SK-N-SH (cell line): ENCODE results near the gene GLT8D1. TPM values are rescaled to one million over a fixed set of nuclear protein-coding genes. Genes with fewer than 3 reads are reported as not detected.

Experiments
- CTCF ChIA-PET: fragments of 300-600, 350-600 bp; formaldehyde crosslinking; extraction: SDS; loops from one replicate; lab custom pipeline; 2021; lab: Yijun Ruan, JAX
- POLR2A ChIA-PET: fragments of 350-600 bp; sonication (Branson Sonifier 250); formaldehyde crosslinking; extraction: SDS; loops from one replicate; lab custom pipeline; 2020; ENCODE audit warnings: antibody characterized with exemption, inconsistent platforms; lab: Yijun Ruan, JAX
- DNase-seq: peaks from one replicate; pipeline ENCODE4 v3.0.0; 2012
- H2AFZ ChIP-seq: fragments of 200-600 bp; sonication (generic); 2 replicates; pipeline ENCODE4 v1.8.1; 2016; ENCODE audit warnings: antibody characterized with exemption, mild to moderate bottlenecking, low read depth
- H3F3A ChIP-seq: fragments of 200-600 bp; sonication (generic); replicated peaks from 2 replicates; pipeline ENCODE3; 2016; ENCODE audit warnings: antibody characterized with exemption, mild to moderate bottlenecking; ENCODE audit not compliant: insufficient read depth
- H3K27ac ChIP-seq, 2 experiments: fragments of 200-500 bp in 1 of 2; fragments of 200-600 bp in 1 of 2; sonication (Bioruptor generic) in 1 of 2; sonication (generic), shearing (Covaris generic) in 1 of 2; 2 replicates each; pipeline versions ENCODE4 v1.5.1 to v1.6.1; 2014 to 2016; ENCODE audit warnings: low read depth in 2 of 2, inconsistent platforms in 1 of 2, low read length in 1 of 2, mild to moderate bottlenecking in 1 of 2, mixed read lengths in 1 of 2
- H3K27me3 ChIP-seq: fragments of 200-600 bp; sonication (generic), shearing (Covaris generic); 2 replicates; pipeline ENCODE4 v1.6.1; 2016; ENCODE audit warnings: mixed run types; ENCODE audit not compliant: insufficient read depth
- H3K36me3 ChIP-seq, 2 experiments: fragments of 200-500 bp in 1 of 2; fragments of 200-600 bp in 1 of 2; sonication (Bioruptor generic) in 1 of 2; sonication (generic) in 1 of 2; replicated peaks in 1 of 2; 2 replicates each; pipeline versions ENCODE3 to v1.5.1; 2014 to 2016; ENCODE audit warnings: low read length in 1 of 2, mild to moderate bottlenecking in 1 of 2; ENCODE audit not compliant: insufficient read depth in 2 of 2, control insufficient read depth in 1 of 2
- H3K4me1 ChIP-seq, 2 experiments: fragments of 200-500 bp in 1 of 2; fragments of 200-600 bp in 1 of 2; sonication (Bioruptor generic) in 1 of 2; sonication (generic), shearing (Covaris generic) in 1 of 2; 2 replicates each; pipeline versions ENCODE4 v1.5.1 to v1.6.1; 2014 to 2016; ENCODE audit warnings: low read depth in 1 of 2, low read length in 1 of 2, mixed run types in 1 of 2; ENCODE audit not compliant: insufficient read depth in 2 of 2, control insufficient read depth in 1 of 2
- H3K4me2 ChIP-seq: fragments of 200-600 bp; sonication (generic), shearing (Covaris generic); 2 replicates; pipeline ENCODE4 v1.6.1; 2017; ENCODE audit warnings: mixed run types
- H3K4me3 ChIP-seq, 2 experiments: fragments of 200-500 bp in 1 of 2; fragments of 200-600 bp in 1 of 2; sonication (Bioruptor generic) in 1 of 2; sonication (generic), shearing (Covaris generic) in 1 of 2; 2 replicates each; pipeline versions ENCODE4 v1.5.1 to v1.8.1; 2014 to 2016; ENCODE audit warnings: low read depth in 2 of 2, inconsistent platforms in 1 of 2, low read length in 1 of 2, mild to moderate bottlenecking in 1 of 2, mixed read lengths in 1 of 2, moderate library complexity in 1 of 2
- H3K79me2 ChIP-seq: fragments of 200-600 bp; sonication (generic); 2 replicates; pipeline ENCODE4 v1.8.1; 2017; ENCODE audit warnings: mild to moderate bottlenecking; ENCODE audit not compliant: insufficient read depth
- H3K9ac ChIP-seq: fragments of 200-600 bp; sonication (generic); 2 replicates; pipeline ENCODE4 v1.6.1; 2017; ENCODE audit warnings: mixed run types
- H3K9me2 ChIP-seq: fragments of 200-600 bp; sonication (generic); 2 replicates; pipeline ENCODE4 v1.6.1; 2017; ENCODE audit warnings: mixed run types
- H3K9me3 ChIP-seq: fragments of 200-600 bp; sonication (generic); 2 replicates; pipeline ENCODE4 v1.6.1; 2017; ENCODE audit warnings: mixed run types, mild to moderate bottlenecking, moderate library complexity
- H4K20me1 ChIP-seq: fragments of 200-600 bp; sonication (generic); 2 replicates; pipeline ENCODE4 v1.6.1; 2017; ENCODE audit warnings: mild to moderate bottlenecking, mixed run types; ENCODE audit not compliant: insufficient read depth
- CHD2 ChIP-seq: fragments of 150-350 bp; IDR thresholded peaks from 2 replicates; pipeline ENCODE4 v1.6.1; 2018; ENCODE audit warnings: low read length; ENCODE audit not compliant: partially characterized antibody
- ELF1 ChIP-seq: IDR thresholded peaks from 2 replicates; pipeline ENCODE4 v1.4.0; 2012
- EP300 ChIP-seq, 2 experiments: IDR thresholded peaks; 2 replicates each; pipeline versions ENCODE4 v1.4.0 to v1.6.1; 2012; ENCODE audit warnings: borderline replicate concordance in 1 of 2, low read depth in 1 of 2, low read length in 1 of 2
- EZH2phosphoT487 ChIP-seq: fragments of 200-600 bp; sonication (generic); IDR thresholded peaks from 2 replicates; pipeline ENCODE4 v1.6.1; 2017; ENCODE audit warnings: low read depth, mixed run types, mild to moderate bottlenecking, antibody characterized with exemption, moderate library complexity, borderline replicate concordance
- FOSL2 ChIP-seq: IDR thresholded peaks from 2 replicates; pipeline ENCODE4 v1.4.0; 2012; ENCODE audit warnings: low read depth, mild to moderate bottlenecking, moderate library complexity, borderline replicate concordance
- GABPA ChIP-seq: IDR thresholded peaks from 2 replicates; pipeline ENCODE4 v1.4.0; 2012; ENCODE audit warnings: low read depth, mild to moderate bottlenecking
- GATA2 ChIP-seq: sonication (generic); formaldehyde crosslinking; IDR thresholded peaks from 2 replicates; pipeline ENCODE4 v1.5.0; 2020; ENCODE audit warnings: mild to moderate bottlenecking, missing genetic modification reagents
- MXI1 ChIP-seq: IDR thresholded peaks from 2 replicates; pipeline ENCODE4 v1.6.1; 2012; ENCODE audit warnings: mild to moderate bottlenecking, low read depth, low read length, improper control_type of control experiment
- NFIC ChIP-seq: IDR thresholded peaks from 2 replicates; pipeline ENCODE4 v1.4.0; 2012; ENCODE audit warnings: borderline replicate concordance
- NRF1 ChIP-seq: IDR thresholded peaks from 2 replicates; pipeline ENCODE4 v1.6.1; 2012; ENCODE audit warnings: low read depth, mild to moderate bottlenecking, low read length
- POLR2AphosphoS5 ChIP-seq: IDR thresholded peaks from 2 replicates; pipeline ENCODE4 v1.6.1; 2012; ENCODE audit warnings: low read depth, low read length
- RAD21 ChIP-seq: IDR thresholded peaks from 2 replicates; pipeline ENCODE4 v1.6.1; 2012; ENCODE audit warnings: mild to moderate bottlenecking, low read length
- RFX5 ChIP-seq: IDR thresholded peaks from 2 replicates; pipeline ENCODE4 v1.6.1; 2012; ENCODE audit warnings: mild to moderate bottlenecking, improper control_type of control experiment, low read length
- RXRA ChIP-seq: IDR thresholded peaks from 2 replicates; pipeline ENCODE4 v1.4.0; 2012; ENCODE audit warnings: low read depth, mild to moderate bottlenecking, borderline replicate concordance
- SIN3A ChIP-seq: IDR thresholded peaks from 2 replicates; pipeline ENCODE4 v1.6.1; 2012; ENCODE audit warnings: low read depth, mild to moderate bottlenecking, low read length, moderate library complexity, borderline replicate concordance
- TAF1 ChIP-seq: IDR thresholded peaks from 2 replicates; pipeline ENCODE4 v1.6.1; 2012; ENCODE audit warnings: low read depth, mild to moderate bottlenecking, low read length, moderate library complexity, borderline replicate concordance
- TCF12 ChIP-seq: IDR thresholded peaks from 2 replicates; pipeline ENCODE4 v1.4.0; 2012
- TEAD4 ChIP-seq: IDR thresholded peaks from 2 replicates; pipeline ENCODE4 v1.4.0; 2012; ENCODE audit warnings: mild to moderate bottlenecking, borderline replicate concordance; ENCODE audit not compliant: insufficient read depth
- WGBS: methylation state at CpG from one replicate; pipeline ENCODE4 v1.1.6; 2017; ENCODE audit warnings: low lambda C conversion rate; 5-methylcytosine and 5-hydroxymethylcytosine counted together
- polyA plus RNA-seq, 3 experiments: library from polyadenylated mRNA; depleted of rRNA; stranded (reverse); fragments of >200 nt; gene quantifications; 2 replicates each; pipeline ENCODE4 v1.2.3, GENCODE V29; 2012
- TF ChIP-seq, protein P1 (sequence below): IDR thresholded peaks from 2 replicates; pipeline ENCODE4 v1.4.0; 2012; ENCODE audit warnings: low read depth, borderline replicate concordance
- TF ChIP-seq, protein P2 (sequence below): IDR thresholded peaks from 2 replicates; pipeline ENCODE4; 2012
- TF ChIP-seq, protein P3 (sequence below): fragments of 150-350 bp; IDR thresholded peaks from 2 replicates; pipeline ENCODE4 v1.6.1; 2017; ENCODE audit warnings: antibody characterized with exemption, low read length, low read depth, borderline replicate concordance
- TF ChIP-seq, protein P4 (sequence below): IDR thresholded peaks from 2 replicates; pipeline ENCODE4 v1.4.0; 2012; ENCODE audit warnings: low read depth, borderline replicate concordance
- TF ChIP-seq, protein P5 (sequence below): IDR thresholded peaks from 2 replicates; pipeline ENCODE4 v1.4.0; 2012; ENCODE audit warnings: low read depth

GLT8D1 gene
- polyA plus RNA-seq, 1 of the 3 experiments (the other 2 are of a cell fraction), result 102 TPM

DNA sequence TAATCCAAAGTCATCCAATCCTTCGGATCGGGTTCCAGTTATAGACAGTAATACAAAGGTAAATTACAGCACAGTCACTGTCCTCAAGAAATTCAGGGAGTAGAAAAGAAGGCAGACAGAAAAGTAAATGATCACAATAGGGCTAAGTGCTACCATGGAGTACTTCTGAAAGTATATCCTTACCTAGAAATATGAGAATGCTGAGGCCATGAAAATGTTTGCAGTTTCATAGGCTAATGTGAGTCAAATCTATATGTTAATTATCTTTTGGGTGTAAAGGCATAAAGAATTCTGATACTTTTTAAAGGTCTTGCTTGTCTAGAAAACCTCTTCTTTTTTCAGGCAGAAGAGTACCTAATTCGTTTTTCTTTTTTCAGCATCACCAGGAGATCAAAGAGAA, 49.7 kb downstream of the GLT8D1 start:
- DNase-seq, result no peak
- Histone ChIP-seq H3K4me2 (no peak overlapping the region), H3K4me1 (no peaks in the 10 kb centered on the region), H3F3A (peaks cover 6% of the 10 kb centered on the region), H3K36me3 (peaks cover 52 to 78% of the 10 kb centered on the region in 2 experiments), H3K4me3 (no peak overlapping the region), H3K9me3 (no peaks in the 10 kb centered on the region), H3K27me3 (no peaks in the 10 kb centered on the region), H2AFZ (no peak overlapping the region), H3K79me2 (no peaks in the 10 kb centered on the region; the same call in 1 of the 2 replicates), H3K27ac (no peak overlapping the region), H3K9me2 (no peaks in the 10 kb centered on the region), H4K20me1 (no peaks in the 10 kb centered on the region), H3K9ac (no peak overlapping the region)
- TF ChIP-seq GATA2 (CRISPR knock-in tag), result no peak
- no peak for TF ChIP-seq FOSL2
- TF ChIP-seq, protein P1, sequence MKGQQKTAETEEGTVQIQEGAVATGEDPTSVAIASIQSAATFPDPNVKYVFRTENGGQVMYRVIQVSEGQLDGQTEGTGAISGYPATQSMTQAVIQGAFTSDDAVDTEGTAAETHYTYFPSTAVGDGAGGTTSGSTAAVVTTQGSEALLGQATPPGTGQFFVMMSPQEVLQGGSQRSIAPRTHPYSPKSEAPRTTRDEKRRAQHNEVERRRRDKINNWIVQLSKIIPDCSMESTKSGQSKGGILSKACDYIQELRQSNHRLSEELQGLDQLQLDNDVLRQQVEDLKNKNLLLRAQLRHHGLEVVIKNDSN, result no peak
- no peak for TF ChIP-seq GABPA
- no peak for TF ChIP-seq MXI1
- TF ChIP-seq ELF1, result no peak
- no peak for TF ChIP-seq TEAD4
- TF ChIP-seq RXRA, result no peak
- TF ChIP-seq, protein P2, sequence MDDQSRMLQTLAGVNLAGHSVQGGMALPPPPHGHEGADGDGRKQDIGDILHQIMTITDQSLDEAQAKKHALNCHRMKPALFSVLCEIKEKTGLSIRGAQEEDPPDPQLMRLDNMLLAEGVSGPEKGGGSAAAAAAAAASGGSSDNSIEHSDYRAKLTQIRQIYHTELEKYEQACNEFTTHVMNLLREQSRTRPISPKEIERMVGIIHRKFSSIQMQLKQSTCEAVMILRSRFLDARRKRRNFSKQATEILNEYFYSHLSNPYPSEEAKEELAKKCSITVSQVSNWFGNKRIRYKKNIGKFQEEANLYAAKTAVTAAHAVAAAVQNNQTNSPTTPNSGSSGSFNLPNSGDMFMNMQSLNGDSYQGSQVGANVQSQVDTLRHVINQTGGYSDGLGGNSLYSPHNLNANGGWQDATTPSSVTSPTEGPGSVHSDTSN, result no peak
- TF ChIP-seq NFIC, result no peak
- TF ChIP-seq TCF12, result no peak
- TF ChIP-seq NRF1, result no peak
- TF ChIP-seq CHD2, result no peak
- no peak for TF ChIP-seq SIN3A
- no peak for TF ChIP-seq EP300 (IDR thresholded peaks at IDR 0.05; ENCODE audit: borderline replicate concordance in 1 of 2, low read depth in 1 of 2, low read length in 1 of 2)
- no peak for TF ChIP-seq TAF1
- TF ChIP-seq, protein P3, sequence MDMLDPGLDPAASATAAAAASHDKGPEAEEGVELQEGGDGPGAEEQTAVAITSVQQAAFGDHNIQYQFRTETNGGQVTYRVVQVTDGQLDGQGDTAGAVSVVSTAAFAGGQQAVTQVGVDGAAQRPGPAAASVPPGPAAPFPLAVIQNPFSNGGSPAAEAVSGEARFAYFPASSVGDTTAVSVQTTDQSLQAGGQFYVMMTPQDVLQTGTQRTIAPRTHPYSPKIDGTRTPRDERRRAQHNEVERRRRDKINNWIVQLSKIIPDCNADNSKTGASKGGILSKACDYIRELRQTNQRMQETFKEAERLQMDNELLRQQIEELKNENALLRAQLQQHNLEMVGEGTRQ, result no peak
- 97% methylated on average over 3 of the region's 3 CpGs for WGBS
- CTCF ChIA-PET, result no interaction called here
- POLR2A ChIA-PET, result no interaction called here

DNA sequence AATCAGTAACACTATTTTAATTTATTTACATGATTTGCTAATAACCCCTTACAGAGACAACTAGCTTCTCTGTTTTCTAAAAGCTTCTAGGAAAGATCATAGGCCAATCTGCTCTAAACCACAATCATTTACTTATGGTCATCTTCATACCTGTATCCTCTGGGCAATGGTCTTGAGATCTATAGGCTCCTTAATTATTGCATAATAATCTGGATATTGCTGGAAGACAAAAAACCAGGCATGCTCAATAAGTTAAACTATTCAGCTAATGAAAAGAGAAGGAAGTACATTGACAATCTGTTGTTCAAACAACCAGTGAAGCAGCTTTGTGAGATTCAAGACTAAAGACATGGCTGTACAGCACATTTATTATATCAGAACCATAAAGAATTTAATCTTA, 54.0 kb downstream of the GLT8D1 start:
- H3K36me3 ChIP-seq, result peaks cover 72 to 76% of the 10 kb centered on the region in 2 experiments
- no peaks in the 10 kb centered on the region for H3K27me3 ChIP-seq
- peaks cover 15% of the 10 kb centered on the region for H3F3A ChIP-seq
- H3K9ac ChIP-seq, result no peak overlapping the region
- H3K4me2 ChIP-seq, result no peak overlapping the region
- no peak for DNase-seq
- no peaks in the 10 kb centered on the region for H4K20me1 ChIP-seq
- H3K4me3 ChIP-seq, result no peak overlapping the region
- peaks cover 7% of the 10 kb centered on the region; the same call in 1 of the 2 replicates for H3K79me2 ChIP-seq
- no peaks in the 10 kb centered on the region for H3K4me1 ChIP-seq
- H3K27ac ChIP-seq, result no peak overlapping the region
- H3K9me2 ChIP-seq, result no peaks in the 10 kb centered on the region; the same call in 1 of the 2 replicates
- ChIA-PET POLR2A (no interaction called here), CTCF (interaction anchor here (1.0 to 1.4 kb wide), 2 partner anchors 17 to 180 kb away, joined by 3 read pairs; no protein-coding TSS in a partner anchor)
- H2AFZ ChIP-seq, result no peak overlapping the region
- H3K9me3 ChIP-seq, result no peaks in the 10 kb centered on the region
- TF ChIP-seq POLR2AphosphoS5 (no peak), MXI1 (no peak), RAD21 (no peak), RFX5 (no peak), ELF1 (no peak), EP300 (IDR thresholded peaks at IDR 0.05; ENCODE audit: borderline replicate concordance in 1 of 2, low read depth in 1 of 2, low read length in 1 of 2) (no peak), EZH2phosphoT487 (no peak)
- TF ChIP-seq, protein P2, result no peak
- TF ChIP-seq, protein P4, sequence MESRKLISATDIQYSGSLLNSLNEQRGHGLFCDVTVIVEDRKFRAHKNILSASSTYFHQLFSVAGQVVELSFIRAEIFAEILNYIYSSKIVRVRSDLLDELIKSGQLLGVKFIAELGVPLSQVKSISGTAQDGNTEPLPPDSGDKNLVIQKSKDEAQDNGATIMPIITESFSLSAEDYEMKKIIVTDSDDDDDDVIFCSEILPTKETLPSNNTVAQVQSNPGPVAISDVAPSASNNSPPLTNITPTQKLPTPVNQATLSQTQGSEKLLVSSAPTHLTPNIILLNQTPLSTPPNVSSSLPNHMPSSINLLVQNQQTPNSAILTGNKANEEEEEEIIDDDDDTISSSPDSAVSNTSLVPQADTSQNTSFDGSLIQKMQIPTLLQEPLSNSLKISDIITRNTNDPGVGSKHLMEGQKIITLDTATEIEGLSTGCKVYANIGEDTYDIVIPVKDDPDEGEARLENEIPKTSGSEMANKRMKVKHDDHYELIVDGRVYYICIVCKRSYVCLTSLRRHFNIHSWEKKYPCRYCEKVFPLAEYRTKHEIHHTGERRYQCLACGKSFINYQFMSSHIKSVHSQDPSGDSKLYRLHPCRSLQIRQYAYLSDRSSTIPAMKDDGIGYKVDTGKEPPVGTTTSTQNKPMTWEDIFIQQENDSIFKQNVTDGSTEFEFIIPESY, result no peak
- TF ChIP-seq, protein P5, sequence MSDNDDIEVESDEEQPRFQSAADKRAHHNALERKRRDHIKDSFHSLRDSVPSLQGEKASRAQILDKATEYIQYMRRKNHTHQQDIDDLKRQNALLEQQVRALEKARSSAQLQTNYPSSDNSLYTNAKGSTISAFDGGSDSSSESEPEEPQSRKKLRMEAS, result no peak
